HepG2 (cell line): ENCODE measurements around the gene RIOK2. TPM values are rescaled to one million over a fixed set of nuclear protein-coding genes. Genes with fewer than 3 reads are reported as not detected.

ENCODE experiments used
- ATAD3A ChIP-seq: sonication (generic); formaldehyde crosslinking; IDR thresholded peaks from 2 replicates; pipeline ENCODE4 v1.4.0; 2020; ENCODE audit warnings: missing genetic modification reagents
- CREB1 ChIP-seq, 2 experiments: fragments of 450-650 bp in 1 of 2; IDR thresholded peaks; 2 replicates each; pipeline ENCODE4 v1.6.1; 2016 to 2017; ENCODE audit warnings: control low read depth in 1 of 2, mild to moderate bottlenecking in 1 of 2, missing compliant biosample characterization in 1 of 2, missing genetic modification characterization in 1 of 2
- GATAD1 ChIP-seq: IDR thresholded peaks from 2 replicates; pipeline ENCODE4 v1.6.1; 2016; ENCODE audit warnings: missing genetic modification reagents, missing compliant biosample characterization
- MAFF ChIP-seq: IDR thresholded peaks from 2 replicates; pipeline ENCODE4 v1.6.1; 2011; ENCODE audit warnings: low read depth, low read length, improper control_type of control experiment
- MEF2D ChIP-seq: sonication (generic); formaldehyde crosslinking; IDR thresholded peaks from 2 replicates; pipeline ENCODE4 v1.5.1; 2020; ENCODE audit warnings: mild to moderate bottlenecking, missing genetic modification reagents
- MXD4 ChIP-seq: IDR thresholded peaks from 2 replicates; pipeline ENCODE4 v1.6.1; 2016; ENCODE audit warnings: mild to moderate bottlenecking, missing biosample characterization, missing genetic modification reagents
- NFIC ChIP-seq: IDR thresholded peaks from 2 replicates; pipeline ENCODE4 v1.6.1; 2012; ENCODE audit warnings: mild to moderate bottlenecking, low read length, inconsistent platforms
- ZNF354B ChIP-seq: sonication (generic); formaldehyde crosslinking; IDR thresholded peaks from 2 replicates; pipeline ENCODE4 v1.8.0; 2022; ENCODE audit warnings: mild to moderate bottlenecking, missing genetic modification reagents
- ZNF746 ChIP-seq: sonication (generic); formaldehyde crosslinking; IDR thresholded peaks from 2 replicates; pipeline ENCODE4 v1.8.0; 2022; ENCODE audit warnings: mild to moderate bottlenecking, missing genetic modification reagents
- polyA plus RNA-seq, 8 experiments: library from polyadenylated mRNA; depleted of rRNA in 3 of 8; stranded (reverse) in 7 of 8; unstranded in 1 of 8; fragments of >200 nt; fragmentation: Illumina TruSeq in 4 of 8; extraction: Trizol in 4 of 8; gene quantifications; 2 replicates each; pipeline versions ENCODE4 v1.2.1 to v1.2.3, GENCODE V29; 2011 to 2016; ENCODE audit warnings: low read depth in 4 of 8, missing spikeins in 1 of 8, mixed read lengths in 1 of 8; ENCODE audit not compliant: insufficient read depth in 1 of 8
- total RNA-seq, 5 experiments: library from RNA; depleted of rRNA; stranded (reverse); fragments of >200 nt; fragmentation: Illumina TruSeq; extraction: Trizol; gene quantifications; 2 replicates each; pipeline ENCODE4 v1.2.3, GENCODE V29; 2016; ENCODE audit warnings: low read depth in 1 of 5
- TF ChIP-seq, protein P1 (sequence below): IDR thresholded peaks from 2 replicates; pipeline ENCODE4 v1.6.1; 2016; ENCODE audit warnings: low read depth, missing genetic modification reagents, missing compliant biosample characterization
- TF ChIP-seq, protein P2 (sequence below): sonication (generic); formaldehyde crosslinking; IDR thresholded peaks from 2 replicates; pipeline ENCODE4 v1.5.0; 2020; ENCODE audit warnings: missing genetic modification reagents, mild to moderate bottlenecking, borderline replicate concordance
- TF ChIP-seq, protein P3 (sequence below): IDR thresholded peaks from 2 replicates; pipeline ENCODE4 v1.6.1; 2016; ENCODE audit warnings: missing biosample characterization, missing genetic modification reagents, low read depth

The RIOK2 gene
- total and polyA plus RNA-seq, 2 of the 13 experiments (the other 11 are each of a cell fraction or from before 2014, with no cell fraction given), result 8.1 to 46.6 TPM

DNA sequence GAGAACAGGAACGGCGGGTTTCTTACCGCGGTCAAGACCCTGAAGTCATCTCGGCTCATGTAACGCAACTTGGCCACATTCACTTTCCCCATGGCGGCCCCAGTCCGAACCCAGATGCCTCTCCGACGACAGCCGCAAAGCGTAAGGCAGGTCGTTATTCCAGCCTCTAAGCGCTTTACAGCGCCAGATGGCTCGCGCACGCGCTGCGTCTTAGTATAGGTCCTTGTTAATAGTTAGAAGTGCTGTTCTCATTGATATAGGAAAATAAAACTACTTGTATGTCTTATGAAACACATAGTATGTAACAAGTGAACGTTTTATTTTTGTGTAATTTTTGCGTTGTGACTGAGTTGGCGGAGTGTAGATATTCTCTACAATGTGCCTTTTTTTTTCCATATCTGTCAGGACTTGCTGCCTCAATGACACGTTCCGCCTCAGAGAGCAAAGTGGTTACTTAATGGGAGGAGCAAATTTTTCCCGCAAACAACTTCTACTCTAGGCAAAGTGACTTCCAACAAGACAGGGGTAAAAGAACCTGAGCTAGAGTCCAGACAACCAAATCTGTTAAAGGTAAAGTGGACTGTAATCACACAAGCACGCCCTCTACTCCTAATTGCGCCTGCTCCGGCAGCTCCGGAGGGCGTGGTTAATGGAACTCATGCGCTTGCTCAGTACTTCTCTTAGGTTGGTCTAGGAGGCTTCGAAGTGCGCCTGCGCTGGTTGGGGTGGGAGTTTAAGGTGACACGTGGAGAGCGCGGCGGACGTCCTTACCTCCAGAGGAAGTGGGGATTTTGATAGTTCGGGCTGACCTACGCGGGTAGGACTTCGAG is at the start of gene RIOK2 (continued):
- TF ChIP-seq ATAD3A (CRISPR knock-in tag) (no peak), MAFF (no peak), ZNF354B (CRISPR knock-in tag) (no peak), CREB1 (IDR thresholded peaks at IDR 0.05) (peak; percentile 55; the same call in 1 of the 2 replicates), CREB1 (CRISPR knock-in tag; IDR thresholded peaks at IDR 0.05) (peak; percentile 89), NFIC (0 out of 2 replicates have a peak, but pooled peaks have one; percentile 35), MEF2D (CRISPR knock-in tag) (peak; percentile 67; the same call in 1 of the 2 replicates), MXD4 (CRISPR knock-in tag) (peak; percentile 14), GATAD1 (CRISPR knock-in tag) (peak; percentile 85), ZNF746 (CRISPR knock-in tag) (peak; percentile 55)
- TF ChIP-seq, protein P1, sequence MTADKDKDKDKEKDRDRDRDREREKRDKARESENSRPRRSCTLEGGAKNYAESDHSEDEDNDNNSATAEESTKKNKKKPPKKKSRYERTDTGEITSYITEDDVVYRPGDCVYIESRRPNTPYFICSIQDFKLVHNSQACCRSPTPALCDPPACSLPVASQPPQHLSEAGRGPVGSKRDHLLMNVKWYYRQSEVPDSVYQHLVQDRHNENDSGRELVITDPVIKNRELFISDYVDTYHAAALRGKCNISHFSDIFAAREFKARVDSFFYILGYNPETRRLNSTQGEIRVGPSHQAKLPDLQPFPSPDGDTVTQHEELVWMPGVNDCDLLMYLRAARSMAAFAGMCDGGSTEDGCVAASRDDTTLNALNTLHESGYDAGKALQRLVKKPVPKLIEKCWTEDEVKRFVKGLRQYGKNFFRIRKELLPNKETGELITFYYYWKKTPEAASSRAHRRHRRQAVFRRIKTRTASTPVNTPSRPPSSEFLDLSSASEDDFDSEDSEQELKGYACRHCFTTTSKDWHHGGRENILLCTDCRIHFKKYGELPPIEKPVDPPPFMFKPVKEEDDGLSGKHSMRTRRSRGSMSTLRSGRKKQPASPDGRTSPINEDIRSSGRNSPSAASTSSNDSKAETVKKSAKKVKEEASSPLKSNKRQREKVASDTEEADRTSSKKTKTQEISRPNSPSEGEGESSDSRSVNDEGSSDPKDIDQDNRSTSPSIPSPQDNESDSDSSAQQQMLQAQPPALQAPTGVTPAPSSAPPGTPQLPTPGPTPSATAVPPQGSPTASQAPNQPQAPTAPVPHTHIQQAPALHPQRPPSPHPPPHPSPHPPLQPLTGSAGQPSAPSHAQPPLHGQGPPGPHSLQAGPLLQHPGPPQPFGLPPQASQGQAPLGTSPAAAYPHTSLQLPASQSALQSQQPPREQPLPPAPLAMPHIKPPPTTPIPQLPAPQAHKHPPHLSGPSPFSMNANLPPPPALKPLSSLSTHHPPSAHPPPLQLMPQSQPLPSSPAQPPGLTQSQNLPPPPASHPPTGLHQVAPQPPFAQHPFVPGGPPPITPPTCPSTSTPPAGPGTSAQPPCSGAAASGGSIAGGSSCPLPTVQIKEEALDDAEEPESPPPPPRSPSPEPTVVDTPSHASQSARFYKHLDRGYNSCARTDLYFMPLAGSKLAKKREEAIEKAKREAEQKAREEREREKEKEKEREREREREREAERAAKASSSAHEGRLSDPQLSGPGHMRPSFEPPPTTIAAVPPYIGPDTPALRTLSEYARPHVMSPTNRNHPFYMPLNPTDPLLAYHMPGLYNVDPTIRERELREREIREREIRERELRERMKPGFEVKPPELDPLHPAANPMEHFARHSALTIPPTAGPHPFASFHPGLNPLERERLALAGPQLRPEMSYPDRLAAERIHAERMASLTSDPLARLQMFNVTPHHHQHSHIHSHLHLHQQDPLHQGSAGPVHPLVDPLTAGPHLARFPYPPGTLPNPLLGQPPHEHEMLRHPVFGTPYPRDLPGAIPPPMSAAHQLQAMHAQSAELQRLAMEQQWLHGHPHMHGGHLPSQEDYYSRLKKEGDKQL (CRISPR knock-in tag), result no peak
- TF ChIP-seq, protein P2, sequence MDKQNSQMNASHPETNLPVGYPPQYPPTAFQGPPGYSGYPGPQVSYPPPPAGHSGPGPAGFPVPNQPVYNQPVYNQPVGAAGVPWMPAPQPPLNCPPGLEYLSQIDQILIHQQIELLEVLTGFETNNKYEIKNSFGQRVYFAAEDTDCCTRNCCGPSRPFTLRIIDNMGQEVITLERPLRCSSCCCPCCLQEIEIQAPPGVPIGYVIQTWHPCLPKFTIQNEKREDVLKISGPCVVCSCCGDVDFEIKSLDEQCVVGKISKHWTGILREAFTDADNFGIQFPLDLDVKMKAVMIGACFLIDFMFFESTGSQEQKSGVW (CRISPR knock-in tag), result no peak
- TF ChIP-seq, protein P3, sequence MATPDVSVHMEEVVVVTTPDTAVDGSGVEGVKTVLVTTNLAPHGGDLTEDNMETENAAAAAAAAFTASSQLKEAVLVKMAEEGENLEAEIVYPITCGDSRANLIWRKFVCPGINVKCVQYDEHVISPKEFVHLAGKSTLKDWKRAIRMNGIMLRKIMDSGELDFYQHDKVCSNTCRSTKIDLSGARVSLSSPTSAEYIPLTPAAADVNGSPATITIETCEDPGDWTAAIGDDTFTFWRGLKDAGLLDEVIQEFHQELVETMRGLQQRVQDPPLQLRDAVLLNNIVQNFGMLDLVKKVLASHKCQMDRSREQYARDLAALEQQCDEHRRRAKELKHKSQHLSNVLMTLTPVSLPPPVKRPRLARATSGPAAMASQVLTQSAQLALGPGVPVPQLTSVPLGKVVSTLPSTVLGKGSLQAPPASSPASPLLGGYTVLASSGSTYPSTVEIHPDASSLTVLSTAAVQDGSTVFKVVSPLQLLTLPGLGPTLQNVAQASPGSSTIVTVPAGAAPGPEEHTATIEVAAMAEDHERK (CRISPR knock-in tag), result peak; percentile 20; the same call in 1 of the 2 replicates
